H1 (cell line): ENCODE data around the gene BRAP. TPM values are rescaled to one million over a fixed set of nuclear protein-coding genes. Genes with fewer than 3 reads are reported as not detected.

ENCODE experiments used
- CTCF ChIA-PET: fragments of 300-600 bp; sonication (Branson Sonifier 250); formaldehyde crosslinking; loops from one replicate; lab custom pipeline; 2021; ENCODE audit not compliant: partially characterized antibody; lab: Charles Lee
- POLR2A ChIA-PET: fragments of 300-600 bp; sonication (Branson Sonifier 250); formaldehyde crosslinking; loops from one replicate; lab custom pipeline; 2021; ENCODE audit warnings: inconsistent platforms; ENCODE audit not compliant: partially characterized antibody; lab: Charles Lee
- DNase-seq, 2 experiments: peaks; one replicate each; pipeline versions ENCODE4 v3.0.0 to v3.0.0-alpha.2; 2010 to 2022; ENCODE audit warnings: low spot score in 2 of 2, low read depth in 1 of 2, mixed read lengths in 1 of 2
- FAIRE-seq: peaks from 2 replicates; lab custom pipeline; 2011; peaks lifted over from hg19 to GRCh38; lab: Jason Lieb, UNC
- H2AFZ ChIP-seq: 2 replicates; pipeline ENCODE4 v1.8.1; 2012; ENCODE audit warnings: low read length, inconsistent platforms
- H2AK5ac ChIP-seq: 2 replicates; pipeline ENCODE4 v1.6.1; 2013; ENCODE audit warnings: low read depth, low read length
- H2BK120ac ChIP-seq: replicated peaks from 2 replicates; pipeline ENCODE3; 2013; ENCODE audit warnings: low read depth, low read length, inconsistent platforms
- H2BK12ac ChIP-seq: 2 replicates; pipeline ENCODE4 v1.6.1; 2013; ENCODE audit warnings: low read depth, low read length
- H2BK15ac ChIP-seq: 2 replicates; pipeline ENCODE4 v1.6.1; 2013; ENCODE audit warnings: low read length
- H2BK20ac ChIP-seq: 2 replicates; pipeline ENCODE4 v1.6.1; 2013; ENCODE audit warnings: low read length
- H2BK5ac ChIP-seq: 2 replicates; pipeline ENCODE4 v1.6.1; 2013; ENCODE audit warnings: low read depth, low read length
- H3K14ac ChIP-seq: 2 replicates; pipeline ENCODE4 v1.6.1; 2013; ENCODE audit warnings: inconsistent platforms; ENCODE audit not compliant: insufficient read length
- H3K18ac ChIP-seq: 2 replicates; pipeline ENCODE4 v1.6.1; 2013; ENCODE audit warnings: low read length; ENCODE audit errors: extremely low read depth
- H3K23ac ChIP-seq: 2 replicates; pipeline ENCODE4 v1.6.1; 2013; ENCODE audit warnings: inconsistent platforms; ENCODE audit not compliant: insufficient read length
- H3K23me2 ChIP-seq: 2 replicates; pipeline ENCODE4 v1.6.1; 2013; ENCODE audit warnings: low read depth, low read length
- H3K27ac ChIP-seq: 2 replicates; pipeline ENCODE4 v1.6.1; 2011; ENCODE audit warnings: low read depth, low read length, inconsistent platforms
- H3K27me3 ChIP-seq, 4 experiments: replicated peaks in 1 of 4; 1 replicate in 1 of 4; 2 replicates in 3 of 4; pipeline versions ENCODE4 v1.6.1 to v1.8.1; 2011 to 2013; ENCODE audit warnings: low read length in 3 of 4, mild to moderate bottlenecking in 3 of 4, inconsistent platforms in 2 of 4, mixed read lengths in 2 of 4, moderate library complexity in 1 of 4; ENCODE audit not compliant: control insufficient read depth in 3 of 4, insufficient read depth in 3 of 4; ENCODE audit errors: extremely low read depth in 1 of 4
- H3K36me3 ChIP-seq, 4 experiments: 2 replicates each; pipeline versions ENCODE4 v1.6.1 to v1.8.1; 2011 to 2013; ENCODE audit warnings: mild to moderate bottlenecking in 4 of 4, low read length in 3 of 4, moderate library complexity in 2 of 4, control low read depth in 1 of 4, inconsistent platforms in 1 of 4; ENCODE audit not compliant: insufficient read depth in 4 of 4, control insufficient read depth in 2 of 4
- H3K4ac ChIP-seq: replicated peaks from 2 replicates; pipeline ENCODE3; 2013; ENCODE audit warnings: low read length, low read depth, mixed read lengths, inconsistent platforms; ENCODE audit not compliant: insufficient read length
- H3K4me1 ChIP-seq, 4 experiments: replicated peaks in 1 of 4; 1 replicate in 1 of 4; 2 replicates in 3 of 4; pipeline versions ENCODE4 v1.6.1 to v1.8.1; 2011 to 2013; ENCODE audit warnings: low read length in 3 of 4, inconsistent platforms in 2 of 4, mixed read lengths in 1 of 4; ENCODE audit not compliant: insufficient read depth in 4 of 4, control insufficient read depth in 3 of 4
- H3K4me2 ChIP-seq, 2 experiments: 2 replicates each; pipeline versions ENCODE4 v1.6.1 to v1.8.1; 2011 to 2013; ENCODE audit warnings: low read depth in 2 of 2, low read length in 2 of 2, control low read depth in 1 of 2, inconsistent platforms in 1 of 2, mild to moderate bottlenecking in 1 of 2; ENCODE audit not compliant: insufficient read depth in 1 of 2
- H3K4me3 ChIP-seq, 4 experiments: fragments of 200-600, 300-600 bp in 1 of 4; sonication (generic), shearing (Covaris generic), sonication (Bioruptor Twin) in 1 of 4; 2 replicates each; pipeline versions ENCODE4 v1.5.1 to v1.8.1; 2011 to 2016; ENCODE audit warnings: low read length in 4 of 4, low read depth in 3 of 4, control low read depth in 2 of 4, inconsistent platforms in 2 of 4, mild to moderate bottlenecking in 2 of 4, mixed read lengths in 1 of 4, moderate library complexity in 1 of 4; ENCODE audit not compliant: insufficient read depth in 2 of 4; ENCODE audit errors: extremely low read depth in 1 of 4
- H3K56ac ChIP-seq: replicated peaks from 2 replicates; pipeline ENCODE3; 2013; ENCODE audit warnings: low read depth, mild to moderate bottlenecking, mixed read lengths, low read length, inconsistent platforms; ENCODE audit not compliant: insufficient read length
- H3K79me1 ChIP-seq: 2 replicates; pipeline ENCODE4 v1.6.1; 2013; ENCODE audit warnings: low read depth, low read length, control low read depth
- H3K79me2 ChIP-seq, 2 experiments: 2 replicates each; pipeline versions ENCODE4 v1.6.1 to v1.8.1; 2012 to 2013; ENCODE audit warnings: low read length in 2 of 2, mild to moderate bottlenecking in 2 of 2, inconsistent platforms in 1 of 2; ENCODE audit not compliant: insufficient read depth in 2 of 2, control insufficient read depth in 1 of 2
- H3K9ac ChIP-seq, 4 experiments: replicated peaks in 1 of 4; 1 replicate in 1 of 4; 2 replicates in 3 of 4; pipeline versions ENCODE4 v1.6.1 to v1.8.1; 2011 to 2013; ENCODE audit warnings: low read depth in 3 of 4, low read length in 3 of 4, control low read depth in 2 of 4, mild to moderate bottlenecking in 2 of 4, moderate library complexity in 2 of 4, inconsistent platforms in 1 of 4; ENCODE audit errors: extremely low read depth in 1 of 4
- H3K9me3 ChIP-seq, 2 experiments: 2 replicates each; pipeline versions ENCODE4 v1.6.1 to v1.8.1; 2012 to 2013; ENCODE audit warnings: mild to moderate bottlenecking in 2 of 2, moderate library complexity in 2 of 2, control low read depth in 1 of 2, inconsistent platforms in 1 of 2, low read depth in 1 of 2, low read length in 1 of 2, mixed read lengths in 1 of 2; ENCODE audit not compliant: insufficient read depth in 2 of 2
- H4K20me1 ChIP-seq, 2 experiments: replicated peaks in 1 of 2; 2 replicates each; pipeline versions ENCODE3 to v1.8.1; 2011 to 2013; ENCODE audit warnings: inconsistent platforms in 2 of 2, low read length in 2 of 2, mild to moderate bottlenecking in 1 of 2; ENCODE audit not compliant: insufficient read depth in 2 of 2, control insufficient read depth in 1 of 2
- H4K5ac ChIP-seq: 2 replicates; pipeline ENCODE4 v1.6.1; 2013; ENCODE audit warnings: low read length, low read depth, mixed read lengths, inconsistent platforms; ENCODE audit not compliant: insufficient read length
- H4K8ac ChIP-seq: 2 replicates; pipeline ENCODE4 v1.8.0; 2013; ENCODE audit warnings: mild to moderate bottlenecking, moderate library complexity, low read length, inconsistent platforms; ENCODE audit not compliant: insufficient read depth; ENCODE audit errors: extremely low read depth
- H4K91ac ChIP-seq: replicated peaks from 2 replicates; pipeline ENCODE3; 2013; ENCODE audit warnings: low read length, mixed read lengths, inconsistent platforms; ENCODE audit not compliant: insufficient read length
- NANOG ChIP-seq: IDR thresholded peaks from 2 replicates; pipeline ENCODE4 v1.6.1; 2011; ENCODE audit warnings: low read length, low read depth, mild to moderate bottlenecking, inconsistent platforms; ENCODE audit not compliant: insufficient read depth, poor library complexity, severe bottlenecking
- NRF1 ChIP-seq: IDR thresholded peaks from 2 replicates; pipeline ENCODE4 v1.6.1; 2011; ENCODE audit warnings: mild to moderate bottlenecking, low read depth, low read length, improper control_type of control experiment
- WGBS, 2 experiments: shearing (Covaris generic) in 1 of 2; methylation state at CpG; one replicate each; pipeline versions ENCODE4 v1.1.6 to v1.1.7; 2013 to 2015; ENCODE audit warnings: low lambda C conversion rate in 2 of 2, mixed read lengths in 2 of 2, inconsistent platforms in 1 of 2, low coverage in 1 of 2, missing lambda C conversion rate in 1 of 2; ENCODE audit not compliant: insufficient replicate concordance in 2 of 2, insufficient coverage in 1 of 2, insufficient read length in 1 of 2; ENCODE audit errors: extremely low coverage in 1 of 2, missing lambda C conversion rate in 1 of 2; 5-methylcytosine and 5-hydroxymethylcytosine counted together
- polyA plus RNA-seq, 7 experiments: library from polyadenylated mRNA; depleted of rRNA in 3 of 7; stranded (reverse) in 5 of 7; unstranded in 2 of 7; fragments of >200 nt in 5 of 7; fragments of 200-250 nt in 2 of 7; gene quantifications; 1 replicate in 5 of 7; 2 replicates in 1 of 7; 4 replicates in 1 of 7; pipeline versions ENCODE4 v1.2.1 to v1.2.3, GENCODE V29; 2011 to 2013; ENCODE audit warnings: missing spikeins in 2 of 7, mixed read lengths in 2 of 7
- total RNA-seq: library from RNA; stranded (reverse); fragmentation: NEBNext Ultra II Directional; extraction: Animal tissue kit (Norgen Biotek cat#: 25700); gene quantifications from 2 replicates; pipeline ENCODE4 v1.2.1, GENCODE V29; 2021

BRAP gene
- total and polyA plus RNA-seq, 2 of the 8 experiments (the other 6 are each of a cell fraction or from before 2014, with no cell fraction given): 12.8 to 22.2 TPM

- no peak overlapping the region for H2AFZ ChIP-seq
- ChIA-PET POLR2A (interaction anchor here (0.6 to 1.7 kb wide), 10 partner anchors 11 to 267 kb away, joined by 3 to 7 read pairs (median 4); partner anchors contain the start of gene ALDH2), CTCF (no interaction called here)
- no peak overlapping the region for H3K18ac ChIP-seq
- peak overlapping the region; percentile 73 to 96 for H3K4me2 ChIP-seq
- H2BK12ac ChIP-seq: no peak overlapping the region; the same call in 1 of the 2 replicates
- peak overlapping the region; percentile 36 for H3K4ac ChIP-seq
- FAIRE-seq: no peak
- no peak overlapping the region for H2BK15ac ChIP-seq
- peaks cover 0 to 13% (median 7%) of the 10 kb centered on the region in 4 experiments; a peak in 6 of 8 replicates for H3K36me3 ChIP-seq
- no peaks in the 10 kb centered on the region for H3K9me3 ChIP-seq
- H4K91ac ChIP-seq: no peak overlapping the region
- DNase-seq: no peak
- H3K79me1 ChIP-seq: peaks cover 3% of the 10 kb centered on the region
- H2AK5ac ChIP-seq: no peak overlapping the region
- no peak overlapping the region for H3K23ac ChIP-seq
- TF ChIP-seq NRF1 (no peak), NANOG (no peak)
- H4K20me1 ChIP-seq: no peaks in the 10 kb centered on the region
- H3K14ac ChIP-seq: no peak overlapping the region
- H3K4me1 ChIP-seq: peaks cover 0 to 5% (median 0%) of the 10 kb centered on the region in 4 experiments; a peak in 1 of 7 replicates
- H3K9ac ChIP-seq: peak overlapping the region; percentile 72 to 91 (median 80)
- peak overlapping the region; percentile 70 to 97 (median 80) for H3K4me3 ChIP-seq
- no peak overlapping the region for H2BK20ac ChIP-seq
- no peak overlapping the region for H2BK5ac ChIP-seq
- no peak overlapping the region for H4K5ac ChIP-seq
- 59% methylated on average over 15 of the region's 15 CpGs; no CpG with 5 or more reads in 1 of the 2 experiments for WGBS, 2 experiments
- peaks cover 7 to 30% of the 10 kb centered on the region in 2 experiments for H3K79me2 ChIP-seq
- no peak overlapping the region for H3K56ac ChIP-seq
- H3K27me3 ChIP-seq: no peaks in the 10 kb centered on the region
- peaks cover 9% of the 10 kb centered on the region for H3K23me2 ChIP-seq
- H3K27ac ChIP-seq: no peak overlapping the region
- H2BK120ac ChIP-seq: no peak overlapping the region
- no peak overlapping the region for H4K8ac ChIP-seq
Measured at GRCh38 chr12:111686574-111687105, 884 bp upstream of the BRAP start.
